Gastrocnemius medialis (tissue), 4 donors: ENCODE results near the gene ZNF687. TPM values are rescaled to one million over a fixed set of nuclear protein-coding genes. Genes with fewer than 3 reads are reported as not detected.

Source experiments
- ATAC-seq, 2 donors: fragments of 150-250 bp; one replicate each; pipeline ENCODE4 v1.9.1; 2016
- DNase-seq, 2 donors: peaks; one replicate each; pipeline ENCODE4 v3.0.0-alpha.2; 2019
- H3K27ac ChIP-seq, 4 donors: fragments of 200-600 bp; sonication (generic); 1 replicate in 1 of 4; 2 replicates in 3 of 4; pipeline ENCODE4 v1.5.1; 2016 to 2018; ENCODE audit warnings: mild to moderate bottlenecking in 2 of 4, moderate library complexity in 1 of 4
- H3K27me3 ChIP-seq, 3 donors: fragments of 200-600 bp; sonication (generic) in 2 of 3; 1 replicate in 1 of 3; 2 replicates in 2 of 3; pipeline versions ENCODE4 v1.5.1 to v1.6.0; 2016 to 2019; ENCODE audit warnings: mild to moderate bottlenecking in 1 of 3, moderate library complexity in 1 of 3
- H3K36me3 ChIP-seq, 2 donors: fragments of 200-600 bp; sonication (generic) in 1 of 2; one replicate each; pipeline ENCODE4 v1.5.1; 2017 to 2018
- H3K4me1 ChIP-seq, 2 donors: fragments of 200-600 bp; sonication (generic) in 1 of 2; one replicate each; pipeline ENCODE4 v1.5.1; 2016 to 2017; ENCODE audit warnings: mild to moderate bottlenecking in 2 of 2
- H3K4me3 ChIP-seq, 4 donors: fragments of 200-600 bp; sonication (generic) in 3 of 4; 1 replicate in 1 of 4; 2 replicates in 3 of 4; pipeline ENCODE4 v1.5.1; 2016 to 2019; ENCODE audit warnings: mild to moderate bottlenecking in 2 of 4
- H3K9me3 ChIP-seq, 3 donors: fragments of 200-600 bp; sonication (generic) in 2 of 3; 1 replicate in 1 of 3; 2 replicates in 2 of 3; pipeline ENCODE4 v1.5.1; 2016 to 2019
- POLR2A ChIP-seq, 2 donors: fragments of 450-650 bp; IDR thresholded peaks; one replicate each; pipeline ENCODE4 v1.6.1; 2017; ENCODE audit warnings: antibody characterized with exemption in 2 of 2, mild to moderate bottlenecking in 2 of 2, moderate library complexity in 2 of 2
- in situ Hi-C, 4 donors: fragments of 200-750 bp; cut with MboI; loops; one replicate each; pipeline versions ENCODE4 v1.15.0 to v1.8.0; 2017; ENCODE audit warnings: low sequenced_read_pairs in 4 of 4
- intact Hi-C: fragments of 100-400 bp; cut with DNase I; formaldehyde crosslinking; loops from one replicate; pipeline ENCODE4 v1.15.1; 2023; ENCODE audit warnings: low total_unique reads
- total RNA-seq, 4 donors: library from RNA; depleted of rRNA; stranded (reverse); fragments of >200 nt; gene quantifications; one replicate each; pipeline versions ENCODE4 v1.1.0 to v1.2.3, GENCODE V29; 2016
- TF ChIP-seq, protein P1 (sequence below), 5 experiments: fragments of 450-650 bp in 3 of 5; fragments of 200-600 bp in 2 of 5; sonication (generic) in 2 of 5; IDR thresholded peaks in 4 of 5; conservative IDR thresholded peaks in 1 of 5; 1 replicate in 4 of 5; 2 replicates in 1 of 5; pipeline ENCODE4 v1.5.1; 2016 to 2019; ENCODE audit warnings: antibody characterized with exemption in 5 of 5, mild to moderate bottlenecking in 3 of 5, moderate library complexity in 3 of 5

Gene ZNF687, protein sequence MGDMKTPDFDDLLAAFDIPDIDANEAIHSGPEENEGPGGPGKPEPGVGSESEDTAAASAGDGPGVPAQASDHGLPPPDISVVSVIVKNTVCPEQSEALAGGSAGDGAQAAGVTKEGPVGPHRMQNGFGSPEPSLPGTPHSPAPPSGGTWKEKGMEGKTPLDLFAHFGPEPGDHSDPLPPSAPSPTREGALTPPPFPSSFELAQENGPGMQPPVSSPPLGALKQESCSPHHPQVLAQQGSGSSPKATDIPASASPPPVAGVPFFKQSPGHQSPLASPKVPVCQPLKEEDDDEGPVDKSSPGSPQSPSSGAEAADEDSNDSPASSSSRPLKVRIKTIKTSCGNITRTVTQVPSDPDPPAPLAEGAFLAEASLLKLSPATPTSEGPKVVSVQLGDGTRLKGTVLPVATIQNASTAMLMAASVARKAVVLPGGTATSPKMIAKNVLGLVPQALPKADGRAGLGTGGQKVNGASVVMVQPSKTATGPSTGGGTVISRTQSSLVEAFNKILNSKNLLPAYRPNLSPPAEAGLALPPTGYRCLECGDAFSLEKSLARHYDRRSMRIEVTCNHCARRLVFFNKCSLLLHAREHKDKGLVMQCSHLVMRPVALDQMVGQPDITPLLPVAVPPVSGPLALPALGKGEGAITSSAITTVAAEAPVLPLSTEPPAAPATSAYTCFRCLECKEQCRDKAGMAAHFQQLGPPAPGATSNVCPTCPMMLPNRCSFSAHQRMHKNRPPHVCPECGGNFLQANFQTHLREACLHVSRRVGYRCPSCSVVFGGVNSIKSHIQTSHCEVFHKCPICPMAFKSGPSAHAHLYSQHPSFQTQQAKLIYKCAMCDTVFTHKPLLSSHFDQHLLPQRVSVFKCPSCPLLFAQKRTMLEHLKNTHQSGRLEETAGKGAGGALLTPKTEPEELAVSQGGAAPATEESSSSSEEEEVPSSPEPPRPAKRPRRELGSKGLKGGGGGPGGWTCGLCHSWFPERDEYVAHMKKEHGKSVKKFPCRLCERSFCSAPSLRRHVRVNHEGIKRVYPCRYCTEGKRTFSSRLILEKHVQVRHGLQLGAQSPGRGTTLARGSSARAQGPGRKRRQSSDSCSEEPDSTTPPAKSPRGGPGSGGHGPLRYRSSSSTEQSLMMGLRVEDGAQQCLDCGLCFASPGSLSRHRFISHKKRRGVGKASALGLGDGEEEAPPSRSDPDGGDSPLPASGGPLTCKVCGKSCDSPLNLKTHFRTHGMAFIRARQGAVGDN
- total RNA-seq: 10 to 100 TPM; 11.9 to 19.6 (median 16.6) TPM

GRCh38 chr1:151281969-151282882, at the start of gene ZNF687:
TSS of gene ZNF687 (plus strand) at chr1:151282299. CDS start at chr1:151286292, 3,993 bp downstream.
- peak within 1 kb of the TSS; percentile 70 to 81 (median 74) for H3K4me3 ChIP-seq
- TF ChIP-seq, protein P1, sequence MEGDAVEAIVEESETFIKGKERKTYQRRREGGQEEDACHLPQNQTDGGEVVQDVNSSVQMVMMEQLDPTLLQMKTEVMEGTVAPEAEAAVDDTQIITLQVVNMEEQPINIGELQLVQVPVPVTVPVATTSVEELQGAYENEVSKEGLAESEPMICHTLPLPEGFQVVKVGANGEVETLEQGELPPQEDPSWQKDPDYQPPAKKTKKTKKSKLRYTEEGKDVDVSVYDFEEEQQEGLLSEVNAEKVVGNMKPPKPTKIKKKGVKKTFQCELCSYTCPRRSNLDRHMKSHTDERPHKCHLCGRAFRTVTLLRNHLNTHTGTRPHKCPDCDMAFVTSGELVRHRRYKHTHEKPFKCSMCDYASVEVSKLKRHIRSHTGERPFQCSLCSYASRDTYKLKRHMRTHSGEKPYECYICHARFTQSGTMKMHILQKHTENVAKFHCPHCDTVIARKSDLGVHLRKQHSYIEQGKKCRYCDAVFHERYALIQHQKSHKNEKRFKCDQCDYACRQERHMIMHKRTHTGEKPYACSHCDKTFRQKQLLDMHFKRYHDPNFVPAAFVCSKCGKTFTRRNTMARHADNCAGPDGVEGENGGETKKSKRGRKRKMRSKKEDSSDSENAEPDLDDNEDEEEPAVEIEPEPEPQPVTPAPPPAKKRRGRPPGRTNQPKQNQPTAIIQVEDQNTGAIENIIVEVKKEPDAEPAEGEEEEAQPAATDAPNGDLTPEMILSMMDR (IDR thresholded peaks at IDR 0.05 in 4 of 5, conservative IDR thresholded peaks at IDR 0.05 in 1 of 5): no peak
- peak; percentile 69 to 76 for TF ChIP-seq POLR2A (IDR thresholded peaks at IDR 0.05)
- in situ Hi-C loops (no loop called here), intact Hi-C loops (loop anchor here (1.0 to 5.0 kb wide), 7 partner anchors 28 to 550 kb away; partner anchors contain the start of genes PI4KB, PSMB4, PSMD4 and RFX5)
- ATAC-seq (peak; percentile 85 to 88), DNase-seq (peak; percentile 100)
- H3K4me1 ChIP-seq: peaks cover 10 to 21% of the 10 kb centered on the region in 2 donors
- H3K9me3 ChIP-seq: no peaks in the 10 kb centered on the region
- peak within 1 kb of the TSS; percentile 90 to 96 (median 94) for H3K27ac ChIP-seq
- no peaks in the 10 kb centered on the region for H3K27me3 ChIP-seq
- H3K36me3 ChIP-seq: peaks cover 0 to 11% of the 10 kb centered on the region in 2 donors

- ATAC-seq: no peak
- DNase-seq: no peak
- Histone ChIP-seq H3K4me1 (peaks cover 6 to 17% of the 10 kb centered on the region in 2 donors), H3K4me3 (no peak overlapping the region), H3K27ac (peak overlapping the region in 2 of 4 donors; percentile 2 to 86), H3K9me3 (no peaks in the 10 kb centered on the region), H3K36me3 (peaks cover 0 to 92% of the 10 kb centered on the region in 2 donors), H3K27me3 (no peaks in the 10 kb centered on the region)
- in situ Hi-C loops (no loop called here), intact Hi-C loops (loop anchor here (10.0 kb wide), 1 partner anchor 140 kb away; no protein-coding TSS in a partner anchor)
- TF ChIP-seq, protein P1 (IDR thresholded peaks at IDR 0.05 in 4 of 5, conservative IDR thresholded peaks at IDR 0.05 in 1 of 5): no peak
- TF ChIP-seq POLR2A (IDR thresholded peaks at IDR 0.05): no peak
Observed at GRCh38 chr1:151235235-151235634, 46.9 kb upstream of the ZNF687 start.

DNA sequence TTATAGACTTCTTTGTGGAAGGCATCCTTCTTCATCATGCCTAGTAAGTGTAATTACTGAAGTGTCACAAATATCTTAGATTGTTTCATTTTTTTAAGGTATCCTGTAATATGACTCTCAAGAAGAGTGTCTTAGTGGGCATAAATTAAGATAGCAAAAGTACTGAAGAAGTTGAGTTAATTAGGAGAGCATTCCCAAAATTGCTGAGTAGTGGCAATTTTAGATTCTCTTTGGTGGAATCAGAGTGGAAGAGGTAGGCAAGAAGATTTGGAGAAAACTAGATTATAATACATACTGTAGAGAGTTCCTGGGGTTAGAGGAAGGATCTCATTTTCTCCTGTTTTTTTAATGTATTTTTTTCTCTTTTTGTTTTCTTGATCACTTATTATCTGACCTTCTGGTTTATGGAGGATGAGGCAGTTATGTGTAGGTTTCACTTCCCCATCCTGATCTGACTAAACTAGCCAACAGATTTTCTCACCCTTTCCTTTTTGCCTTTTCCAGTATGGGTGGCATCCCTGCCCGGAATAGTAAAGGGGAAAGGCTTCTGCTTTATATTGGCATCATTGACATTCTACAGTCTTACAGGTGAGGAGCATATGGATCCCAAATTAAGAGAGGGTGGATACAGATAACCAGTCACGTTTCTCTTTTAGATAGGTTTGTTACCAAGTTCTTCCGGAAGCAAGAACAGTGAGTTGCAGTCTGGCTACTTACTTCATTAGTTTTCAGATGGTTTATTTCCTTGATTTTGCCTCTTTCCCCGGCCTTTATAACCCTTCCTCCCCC, 44.2 kb upstream of the ZNF687 start:
- Histone ChIP-seq H3K4me1 (peaks cover 6 to 17% of the 10 kb centered on the region in 2 donors), H3K9me3 (no peaks in the 10 kb centered on the region), H3K27me3 (no peaks in the 10 kb centered on the region), H3K4me3 (no peak overlapping the region), H3K36me3 (peaks cover 0 to 95% of the 10 kb centered on the region in 2 donors), H3K27ac (peak overlapping the region; percentile 75 to 86 (median 80))
- no peak for ATAC-seq
- in situ Hi-C loops (no loop called here), intact Hi-C loops (loop anchor here (10.0 kb wide), 1 partner anchor 143 kb away; no protein-coding TSS in a partner anchor)
- no peak for DNase-seq
- no peak for TF ChIP-seq POLR2A (IDR thresholded peaks at IDR 0.05)
- TF ChIP-seq, protein P1 (IDR thresholded peaks at IDR 0.05 in 4 of 5, conservative IDR thresholded peaks at IDR 0.05 in 1 of 5): no peak
